ENCODE measurements around the gene POLR3G.

- no peak for TF ChIP-seq CTCF (IDR thresholded peaks at IDR 0.05)
- no peak for TF ChIP-seq ZFX (IDR thresholded peaks at IDR 0.05; ENCODE audit: borderline replicate concordance)
Observed at GRCh38 chr5:90548069-90548593, 73.5 kb downstream of the POLR3G start.
